T-helper 2 cell (primary cell): Measurements from ENCODE around the gene NCOA7.
"Not testable (repeated sequence)": the region's sequence is repeated elsewhere in the genome, so short reads cannot be mapped to it uniquely, and the experiment has no call there.

Experiments used
- DNase-seq, 5 experiments: peaks; one replicate each; pipeline versions ENCODE4 v3.0.0 to v3.0.0-alpha.2; 2012 to 2022

NCOA7 gene

GRCh38 chr6:125949069-125949468 lies 158.3 kb downstream of the NCOA7 start:
- no peak for DNase-seq

DNA sequence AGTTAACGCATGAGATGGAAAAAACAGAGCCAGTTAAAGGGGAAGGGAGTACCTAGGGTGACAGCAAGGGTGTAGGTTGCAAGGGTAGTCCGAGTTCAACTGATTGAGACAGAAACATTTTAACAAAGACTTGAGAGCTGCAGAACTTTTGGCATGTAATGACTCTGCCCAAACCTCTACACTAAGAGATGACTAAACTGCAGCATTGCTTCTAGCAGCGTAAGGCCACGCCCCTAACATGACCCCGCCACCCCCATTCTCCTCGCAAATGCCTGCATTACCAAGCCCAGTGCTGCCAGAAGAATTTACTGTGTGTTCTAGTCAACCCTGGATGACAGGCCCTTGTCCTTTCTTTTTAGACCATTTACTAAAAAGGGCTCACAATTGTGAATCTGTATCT lies 159.5 kb downstream of the NCOA7 start:
- peak in 1 of 5 experiments; percentile 59 for DNase-seq

DNA sequence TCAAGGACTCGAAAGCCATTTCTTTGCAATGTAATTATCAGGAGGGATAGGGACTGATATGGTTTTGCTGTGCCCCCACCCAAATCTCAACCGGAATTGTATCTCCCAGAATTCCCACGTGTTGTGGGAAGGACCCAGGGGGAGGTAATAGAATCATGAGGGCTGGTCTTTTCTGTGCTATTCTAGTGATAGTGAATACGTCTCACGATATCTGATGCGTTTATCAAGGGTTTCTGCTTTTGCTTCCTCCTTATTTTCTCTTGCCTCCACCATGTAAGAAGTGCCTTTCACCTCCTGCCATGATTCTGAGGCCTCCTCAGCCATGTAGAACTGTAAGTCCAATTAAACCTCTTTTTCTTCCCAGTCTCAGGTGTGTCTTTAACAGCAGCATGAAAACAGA lies 160.0 kb downstream of the NCOA7 start:
- DNase-seq = not testable (repeated sequence)

- no peak for DNase-seq
These were observed 160.6 kb downstream of the NCOA7 start for GRCh38 chr6:125951323-125951722.

DNA sequence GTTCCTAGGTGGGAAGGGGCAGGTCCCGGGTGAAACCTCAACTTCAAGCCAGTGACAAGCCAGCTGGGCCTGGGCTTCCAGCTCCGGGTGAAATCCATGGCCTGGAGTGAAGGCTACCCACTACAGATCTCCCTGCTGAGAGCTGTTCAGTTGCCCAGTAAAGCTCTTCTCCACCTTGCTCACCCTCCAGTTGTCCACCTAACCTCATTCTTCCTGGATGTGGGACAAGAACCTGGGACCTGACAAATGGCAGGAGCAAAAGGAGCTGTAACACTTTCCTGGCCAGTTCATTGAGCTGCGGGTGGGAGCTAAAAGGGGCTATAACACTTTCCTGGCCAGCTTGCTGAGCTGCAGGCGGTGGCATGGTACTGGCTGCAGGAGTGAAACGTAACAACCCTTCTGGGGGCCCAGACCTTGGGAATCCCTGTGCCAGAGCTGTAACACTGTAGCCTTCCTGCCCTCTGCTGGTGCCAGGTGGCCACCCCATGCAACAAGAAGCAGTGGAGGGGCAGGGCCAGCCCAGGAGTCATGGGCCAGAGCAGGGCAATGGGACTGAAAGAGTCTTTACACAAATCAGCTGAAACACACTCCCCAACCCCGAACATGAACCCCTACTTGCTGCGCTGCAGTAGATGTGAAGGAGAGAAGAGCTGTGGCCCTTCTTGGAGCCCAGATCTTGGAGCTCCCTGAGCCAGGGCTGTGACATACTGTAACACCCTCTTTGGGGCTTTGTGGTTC lies 162.2 kb downstream of the NCOA7 start:
- peak in 1 of 5 experiments; percentile 49 for DNase-seq

GRCh38 chr6:125953502-125953875 lies 162.7 kb downstream of the NCOA7 start:
- DNase-seq = peak in 1 of 5 experiments; percentile 13

GRCh38 chr6:125954735-125955339 lies 164.1 kb downstream of the NCOA7 start:
- DNase-seq = no peak

GRCh38 chr6:125955973-125956372 lies 165.2 kb downstream of the NCOA7 start:
- DNase-seq = no peak

DNA sequence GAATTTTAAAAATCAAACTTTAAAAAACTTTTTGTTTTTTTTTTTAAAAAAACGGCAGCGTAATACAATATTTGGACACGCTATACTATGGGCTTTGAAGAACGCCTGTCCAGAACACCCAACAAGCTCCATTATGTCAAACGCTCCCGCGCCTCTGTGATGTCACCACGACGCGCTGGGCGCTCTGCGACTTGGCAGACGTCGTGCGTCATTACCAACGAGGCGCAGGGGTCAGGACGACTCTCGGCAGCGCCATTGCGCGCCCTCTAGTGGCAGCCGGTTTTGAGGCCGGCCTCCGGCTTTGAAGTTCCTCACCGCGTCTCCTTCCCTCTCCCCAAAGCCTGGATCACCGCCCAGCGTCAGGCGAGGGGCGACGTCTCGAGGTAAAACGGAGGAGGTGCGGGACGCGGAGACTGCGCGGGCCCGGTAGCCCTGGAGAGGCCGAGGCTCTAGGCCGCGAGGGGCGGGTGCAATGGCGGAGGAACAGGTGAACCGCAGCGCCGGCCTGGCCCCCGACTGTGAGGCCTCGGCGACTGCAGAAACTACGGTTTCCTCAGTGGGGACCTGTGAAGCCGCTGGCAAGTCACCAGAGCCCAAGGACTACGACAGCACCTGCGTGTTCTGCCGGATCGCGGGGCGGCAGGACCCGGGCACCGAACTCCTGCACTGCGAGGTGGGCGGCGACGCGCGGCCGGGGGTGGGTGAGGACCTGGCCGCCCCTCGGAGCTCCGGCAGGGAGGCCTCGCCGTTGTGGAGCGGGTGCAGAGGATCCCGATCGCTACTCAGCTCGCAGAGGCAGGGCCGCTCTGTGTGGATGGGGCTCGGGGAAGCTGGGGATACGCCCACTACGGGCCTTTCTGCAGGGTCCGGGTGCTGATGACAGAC lies 166.0 kb downstream of the NCOA7 start, which contains the start of gene HINT3:
HINT3 (plus strand) TSS at position 265 of the 885 bp plus-strand sequence; CDS start at position 473, 208 bp downstream.
- peak; percentile 95 to 99 (median 97) for DNase-seq

DNA sequence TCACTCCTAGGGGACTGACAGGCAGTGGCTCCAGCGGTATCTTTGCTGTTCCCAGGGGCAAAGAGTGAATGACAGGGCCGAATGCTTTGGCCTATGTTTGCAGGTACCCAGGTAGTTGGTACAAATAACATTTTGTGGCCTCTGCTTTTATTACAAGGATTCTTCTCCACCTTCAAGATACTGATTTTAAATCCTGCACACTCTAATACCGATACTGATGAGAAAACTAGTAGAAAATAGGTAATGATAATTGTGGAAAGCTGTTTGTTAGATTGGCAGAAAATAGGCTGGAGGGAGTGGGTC lies 166.6 kb downstream of the NCOA7 start:
- no peak for DNase-seq

- peak in 1 of 5 experiments; percentile 14 for DNase-seq
These were observed 167.1 kb downstream of the NCOA7 start for GRCh38 chr6:125957845-125958244.

- no peak for DNase-seq
These were observed 168.3 kb downstream of the NCOA7 start for GRCh38 chr6:125959041-125959440.

DNA sequence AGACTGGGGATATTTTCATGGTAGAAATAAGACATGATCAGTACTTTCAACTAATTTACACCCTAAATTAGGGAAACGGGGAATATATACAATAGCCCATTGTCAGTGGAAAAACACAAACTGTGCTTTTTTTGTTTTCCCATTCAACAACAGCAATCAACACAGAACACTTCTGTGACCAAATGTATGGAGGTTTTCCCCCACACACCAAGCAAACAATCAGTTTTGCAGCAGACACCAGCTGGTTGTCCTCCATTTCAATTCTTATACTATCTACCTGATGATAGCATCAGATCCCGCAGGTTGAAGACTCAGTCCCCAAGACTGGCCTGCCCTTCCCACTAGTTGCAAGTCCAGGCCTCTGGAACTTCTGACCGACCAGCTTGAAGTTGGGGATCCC lies 170.4 kb downstream of the NCOA7 start:
- no peak for DNase-seq

DNA sequence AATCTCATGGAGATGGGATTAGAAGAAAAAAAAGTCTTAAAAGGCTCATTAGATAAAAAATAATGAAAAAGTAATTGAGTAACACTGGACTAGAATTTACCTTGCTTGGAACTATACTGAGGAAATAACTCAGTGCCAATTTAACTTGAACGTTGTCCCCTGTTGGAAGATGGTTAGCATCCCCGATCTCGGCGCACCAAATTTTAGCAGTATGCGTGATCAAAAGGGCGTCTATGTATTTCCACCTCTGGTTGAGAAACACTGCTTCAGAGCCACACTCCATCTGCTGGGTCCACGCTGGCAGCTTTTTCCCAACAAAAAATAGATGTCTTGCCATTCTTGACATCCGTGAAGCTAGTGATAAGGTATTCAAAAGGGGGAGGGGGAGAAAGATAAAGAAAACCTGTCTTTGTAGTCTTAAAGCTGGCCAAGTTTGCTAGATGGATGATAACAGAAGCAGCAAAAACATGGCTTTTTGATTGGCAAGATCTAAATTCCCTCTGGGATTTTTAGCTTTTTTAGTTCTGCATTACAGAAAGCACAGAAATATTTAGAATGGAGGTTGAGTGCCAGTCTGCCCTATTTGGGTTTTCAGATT lies 172.2 kb downstream of the NCOA7 start:
- no peak for DNase-seq

DNA sequence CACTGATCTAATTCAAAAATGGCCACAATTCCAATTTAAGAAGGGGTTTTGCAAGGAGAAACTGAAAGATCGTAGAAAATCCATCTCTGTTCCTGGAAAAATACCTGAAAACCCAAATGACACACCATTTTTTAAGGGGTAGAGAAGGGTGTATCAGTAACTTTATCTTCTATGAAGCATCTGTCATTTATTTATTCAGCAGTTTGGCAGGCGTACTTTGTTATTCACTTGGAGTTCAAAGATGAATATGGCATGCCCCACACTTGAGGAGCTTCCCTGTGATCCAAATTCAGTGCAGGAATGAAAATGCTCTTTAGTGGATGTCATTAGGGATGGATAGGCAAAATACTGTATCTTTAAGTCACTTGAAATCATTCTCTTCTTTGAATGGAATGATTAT lies 173.1 kb downstream of the NCOA7 start:
- no peak for DNase-seq

DNA sequence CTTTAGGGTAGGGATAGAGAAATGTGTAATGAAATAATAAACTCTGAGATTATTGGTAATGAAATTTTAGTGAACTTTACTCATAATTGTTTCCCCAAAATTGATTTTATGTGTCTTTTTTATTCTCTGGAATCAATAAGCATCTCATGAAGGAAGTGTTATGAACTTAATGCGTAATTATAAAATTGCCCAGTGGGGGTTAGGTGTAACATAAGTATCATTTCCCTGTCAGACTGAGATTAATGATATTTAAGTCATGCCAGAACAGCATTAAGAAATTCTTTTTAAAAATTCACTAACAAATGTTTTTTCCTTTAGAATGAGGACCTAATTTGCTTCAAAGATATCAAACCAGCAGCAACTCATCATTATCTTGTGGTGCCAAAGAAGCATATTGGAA lies 175.8 kb downstream of the NCOA7 start:
- no peak for DNase-seq

DNA sequence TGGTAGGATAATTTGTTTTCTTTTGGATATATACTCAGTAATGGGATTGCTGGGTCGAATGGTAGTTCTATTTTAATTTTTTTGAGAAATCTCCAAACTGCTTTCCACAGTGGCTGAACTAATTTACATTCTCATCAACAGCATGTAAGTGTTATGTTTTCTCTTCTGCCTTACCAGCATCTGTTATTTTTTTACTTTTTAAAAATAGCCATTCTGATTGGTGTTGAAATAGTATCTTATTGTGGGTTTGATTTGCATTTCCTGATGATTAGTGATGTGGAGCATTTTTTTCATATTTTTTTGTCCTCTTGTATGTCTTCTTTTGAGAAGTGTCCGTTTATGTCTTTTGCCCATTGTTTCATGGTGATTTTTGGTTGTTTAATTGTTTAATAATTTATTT lies 177.7 kb downstream of the NCOA7 start:
- DNase-seq = no peak

DNA sequence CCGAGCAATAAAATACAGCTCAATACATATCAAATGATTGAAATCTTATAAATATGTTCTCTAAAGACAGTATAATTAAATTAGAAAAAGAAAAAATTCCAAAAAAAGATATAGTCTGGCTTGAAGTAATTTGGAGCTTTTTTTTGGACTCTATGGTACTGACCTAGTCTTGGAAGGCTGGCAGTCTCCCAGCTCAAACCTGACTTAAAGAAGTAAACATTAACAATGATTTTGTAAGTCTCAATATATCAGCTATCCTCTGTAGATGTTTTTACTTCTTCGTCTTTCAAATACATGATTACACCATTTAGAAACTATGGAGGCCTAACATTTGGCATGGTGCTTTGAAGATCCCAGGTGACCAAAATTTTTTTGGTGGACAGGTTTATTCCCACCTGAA lies 180.0 kb downstream of the NCOA7 start:
- no peak for DNase-seq

DNA sequence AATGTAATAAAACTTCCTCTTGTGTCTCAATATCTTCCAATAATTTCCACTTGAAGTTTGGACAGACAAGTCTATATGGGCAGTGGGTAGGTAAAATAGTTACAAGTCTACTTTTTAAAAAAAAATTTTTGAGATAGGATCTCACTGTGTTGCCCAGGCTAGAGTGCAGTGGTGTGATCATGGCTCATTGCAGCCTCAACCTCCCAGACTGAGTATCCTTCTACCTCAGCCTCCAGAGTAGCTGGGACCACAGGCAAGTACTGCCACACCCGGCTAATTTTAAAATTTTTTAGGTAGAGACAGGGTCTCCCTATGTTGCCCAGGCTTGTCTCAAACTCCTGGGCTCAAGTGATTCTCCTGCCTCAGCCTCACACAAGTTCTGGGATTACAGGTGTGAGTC lies 181.7 kb downstream of the NCOA7 start:
- DNase-seq = not testable (repeated sequence)

GRCh38 chr6:125974214-125974866 lies 183.6 kb downstream of the NCOA7 start:
- DNase-seq = peak in 1 of 5 experiments; percentile 60

GRCh38 chr6:125979101-125979500 lies 188.3 kb downstream of the NCOA7 start:
- DNase-seq = no peak
